Kidney epithelial cell (primary cell): ENCODE data around the gene TGIF2. TPM values are rescaled to one million over a fixed set of nuclear protein-coding genes. Genes with fewer than 3 reads are reported as not detected.

Experiments
- DNase-seq: peaks from one replicate; pipeline ENCODE4 v3.0.0-alpha.2; 2010; ENCODE audit warnings: low read depth
- H3K27me3 ChIP-seq: 2 replicates; pipeline ENCODE4 v1.6.0; 2011; ENCODE audit warnings: low read length; ENCODE audit not compliant: control insufficient read depth, insufficient read depth
- H3K36me3 ChIP-seq: 2 replicates; pipeline ENCODE4 v1.5.1; 2011; ENCODE audit warnings: low read length; ENCODE audit not compliant: control insufficient read depth, insufficient read depth
- H3K4me3 ChIP-seq: 2 replicates; pipeline ENCODE4 v1.5.1; 2011; ENCODE audit warnings: low read depth, mild to moderate bottlenecking, control low read depth, low read length
- CTCF ChIP-seq: IDR thresholded peaks from 2 replicates; pipeline ENCODE4 v1.5.1; 2011; ENCODE audit warnings: mild to moderate bottlenecking, moderate library complexity, low read length, control low read depth, inconsistent platforms; ENCODE audit not compliant: insufficient read depth, poor library complexity, severe bottlenecking
- total RNA-seq: library from RNA; depleted of rRNA; stranded (reverse); fragments of >200 nt; gene quantifications from 2 replicates; pipeline ENCODE4 v1.2.3, GENCODE V29; 2015

TGIF2 gene
- total RNA-seq, 1 donor from 2014 or later = 22.0 TPM

GRCh38 chr20:36611625-36612024 lies 38.2 kb downstream of the TGIF2 start:
- no peak for DNase-seq
- no peak for TF ChIP-seq CTCF
- Histone ChIP-seq H3K27me3 (no peaks in the 10 kb centered on the region), H3K4me3 (no peak overlapping the region), H3K36me3 (peaks cover 4% of the 10 kb centered on the region)

GRCh38 chr20:36613974-36614373 lies 40.6 kb downstream of the TGIF2 start:
- Histone ChIP-seq H3K4me3 (no peak overlapping the region), H3K27me3 (no peaks in the 10 kb centered on the region), H3K36me3 (peaks cover 4% of the 10 kb centered on the region)
- no peak for DNase-seq
- TF ChIP-seq CTCF = no peak

- Histone ChIP-seq H3K4me3 (no peak overlapping the region), H3K36me3 (peaks cover 2% of the 10 kb centered on the region)
- no peak for DNase-seq
Observed at GRCh38 chr20:36614781-36615557, 41.6 kb downstream of the TGIF2 start.

GRCh38 chr20:36620917-36621316 lies 47.5 kb downstream of the TGIF2 start:
- no peak for DNase-seq
- Histone ChIP-seq H3K36me3 (no peaks in the 10 kb centered on the region), H3K27me3 (no peaks in the 10 kb centered on the region), H3K4me3 (no peak overlapping the region)
- TF ChIP-seq CTCF = no peak

More at GRCh38 chr20:36614781-36615557, 41.6 kb downstream of the TGIF2 start:
- H3K27me3 ChIP-seq = no peaks in the 10 kb centered on the region
- TF ChIP-seq CTCF = no peak

- no peak for TF ChIP-seq CTCF
- Histone ChIP-seq H3K27me3 (no peaks in the 10 kb centered on the region), H3K4me3 (no peak overlapping the region), H3K36me3 (no peaks in the 10 kb centered on the region)
- DNase-seq = no peak
Observed at GRCh38 chr20:36623444-36623843, 50.0 kb downstream of the TGIF2 start.
